CD4-positive, alpha-beta T cell (primary cell): ENCODE results near the gene TIGD3. TPM values are rescaled to one million over a fixed set of nuclear protein-coding genes. Genes with fewer than 3 reads are reported as not detected.

Experiments
- ATAC-seq: fragments of 200-7000 bp; cut with Tn5 transposase; one replicate; pipeline ENCODE4 v1.10.0; 2022; ENCODE audit warnings: mild to moderate bottlenecking; ENCODE audit not compliant: poor library complexity
- CTCF ChIA-PET: fragments of 350-600 bp; sonication (Branson Sonifier 250); formaldehyde crosslinking; loops from one replicate; lab custom pipeline; 2021; ENCODE audit warnings: antibody characterized with exemption, inconsistent platforms; lab: Charles Lee
- POLR2A ChIA-PET: fragments of 350-600 bp; sonication (Branson Sonifier 250); formaldehyde crosslinking; loops from one replicate; lab custom pipeline; 2021; ENCODE audit warnings: antibody characterized with exemption, inconsistent platforms; lab: Charles Lee
- DNase-seq, 14 experiments: peaks; one replicate each; pipeline ENCODE4 v3.0.0-alpha.2; 2013 to 2020; ENCODE audit warnings: mixed read lengths in 2 of 14
- H3K27ac ChIP-seq, 2 donors: one replicate each; pipeline versions ENCODE4 v1.5.1 to v1.7.0; 2013; ENCODE audit warnings: low read length in 2 of 2, low read depth in 1 of 2, mild to moderate bottlenecking in 1 of 2
- H3K27me3 ChIP-seq, 2 experiments: 1 replicate in 1 of 2; 2 replicates in 1 of 2; pipeline versions ENCODE4 v1.6.1 to v1.7.0; 2013; ENCODE audit warnings: low read length in 2 of 2, control low read depth in 1 of 2, mild to moderate bottlenecking in 1 of 2, moderate library complexity in 1 of 2; ENCODE audit not compliant: insufficient read depth in 2 of 2, control insufficient read depth in 1 of 2
- H3K36me3 ChIP-seq: one replicate; pipeline ENCODE4 v1.6.1; 2013; ENCODE audit warnings: low read length, control low read depth; ENCODE audit not compliant: insufficient read depth
- H3K4me1 ChIP-seq: one replicate; pipeline ENCODE4 v1.6.1; 2013; ENCODE audit warnings: low read length, control low read depth; ENCODE audit not compliant: insufficient read depth
- H3K4me3 ChIP-seq: one replicate; pipeline ENCODE4 v1.5.1; 2013; ENCODE audit warnings: mild to moderate bottlenecking, low read length, moderate library complexity
- H3K9me3 ChIP-seq, 2 experiments: 1 replicate in 1 of 2; 2 replicates in 1 of 2; pipeline versions ENCODE4 v1.6.1 to v1.7.0; 2013; ENCODE audit warnings: low read length in 2 of 2, mild to moderate bottlenecking in 2 of 2, control low read depth in 1 of 2, moderate library complexity in 1 of 2; ENCODE audit not compliant: control insufficient read depth in 1 of 2, insufficient read depth in 1 of 2
- H3K27ac Mint-ChIP-seq: one replicate; pipeline ENCODE4 v1.8.0; 2020; ENCODE audit warnings: mixed read lengths
- H3K27me3 Mint-ChIP-seq: one replicate; pipeline ENCODE4 v1.8.0; 2021; ENCODE audit warnings: mixed read lengths
- H3K36me3 Mint-ChIP-seq: one replicate; pipeline ENCODE4 v1.8.0; 2021; ENCODE audit warnings: low read depth, mixed read lengths
- H3K4me1 Mint-ChIP-seq: one replicate; pipeline ENCODE4 v1.8.0; 2021; ENCODE audit warnings: low read depth, mixed read lengths
- H3K4me3 Mint-ChIP-seq: one replicate; pipeline ENCODE4 v1.8.0; 2020; ENCODE audit warnings: mild to moderate bottlenecking, mixed read lengths
- H3K9me3 Mint-ChIP-seq: one replicate; pipeline ENCODE4 v1.8.0; 2020; ENCODE audit warnings: mixed read lengths
- intact Hi-C, 2 experiments: fragments of 100-400 bp; cut with DNase I in 1 of 2; cut with micrococcal nuclease in 1 of 2; formaldehyde crosslinking; loops; one replicate each; pipeline versions ENCODE4 v1.15.1 to v1.9.0; 2023 to 2025; cut with DNase I, micrococcal nuclease
- total RNA-seq, 174 experiments: library from RNA in 2 of 174; stranded (reverse) in 2 of 174; gene quantifications; one replicate each; pipeline ENCODE4 v1.2.3 and lab custom pipeline; 2021 to 2026
- TF ChIP-seq, protein P1 (sequence below): fragments of 200-600 bp; IDR thresholded peaks from one replicate; pipeline ENCODE4 v1.8.0; 2022; ENCODE audit warnings: antibody characterized with exemption, mild to moderate bottlenecking

The TIGD3 gene
- total RNA-seq, 2 experiments from 2014 or later = 0.73 to 0.85 TPM

DNA sequence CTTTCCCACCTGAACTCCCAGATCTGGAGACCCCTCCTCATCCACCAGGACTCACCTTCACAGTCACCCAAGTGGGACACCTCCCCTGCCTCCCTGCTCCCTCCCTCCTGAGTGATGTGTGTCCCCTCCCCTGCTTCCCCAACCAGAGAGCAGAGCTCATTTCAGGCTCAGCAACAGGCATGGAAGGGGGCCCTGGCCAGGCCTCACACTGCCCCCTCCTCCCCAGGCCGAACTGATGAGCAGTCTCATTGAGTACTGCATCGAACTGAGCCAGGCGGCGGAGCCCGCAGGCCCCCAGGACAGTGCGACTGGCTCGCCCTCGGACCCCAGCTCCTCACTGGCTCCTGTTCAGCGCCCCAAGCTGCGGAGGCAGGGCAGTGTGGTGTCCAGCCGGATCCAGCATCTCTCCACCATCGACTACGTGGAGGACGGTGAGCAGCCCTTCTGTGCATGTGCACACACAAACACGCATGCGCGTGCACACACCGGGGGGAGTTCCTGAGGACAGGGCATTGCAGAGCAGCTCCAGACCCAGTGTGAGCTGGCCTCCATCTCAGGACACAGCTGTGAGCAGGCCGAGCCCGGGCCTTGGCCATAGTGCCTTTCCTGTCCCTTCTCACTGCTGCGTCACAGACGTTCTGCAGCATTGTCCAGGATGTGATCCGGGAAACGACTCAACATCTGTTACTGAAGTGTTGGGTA lies 50.2 kb downstream of the TIGD3 start:
- Histone ChIP-seq H3K36me3 (peaks cover 61% of the 10 kb centered on the region), H3K9me3 (no peaks in the 10 kb centered on the region), H3K27me3 (no peaks in the 10 kb centered on the region), H3K27ac (no peak overlapping the region), H3K4me1 (peaks cover 9% of the 10 kb centered on the region), H3K4me3 (no peak overlapping the region)
- intact Hi-C loops = loop anchor here in 1 of 2 experiments (2.0 kb wide), 1 partner anchor 16 kb away; no protein-coding TSS in a partner anchor
- Mint-ChIP-seq H3K27ac (no peak overlapping the region), H3K4me3 (no peak overlapping the region), H3K36me3 (peaks cover 40% of the 10 kb centered on the region), H3K9me3 (no peaks in the 10 kb centered on the region), H3K4me1 (peaks cover 5% of the 10 kb centered on the region), H3K27me3 (no peaks in the 10 kb centered on the region)
- TF ChIP-seq, protein P1, sequence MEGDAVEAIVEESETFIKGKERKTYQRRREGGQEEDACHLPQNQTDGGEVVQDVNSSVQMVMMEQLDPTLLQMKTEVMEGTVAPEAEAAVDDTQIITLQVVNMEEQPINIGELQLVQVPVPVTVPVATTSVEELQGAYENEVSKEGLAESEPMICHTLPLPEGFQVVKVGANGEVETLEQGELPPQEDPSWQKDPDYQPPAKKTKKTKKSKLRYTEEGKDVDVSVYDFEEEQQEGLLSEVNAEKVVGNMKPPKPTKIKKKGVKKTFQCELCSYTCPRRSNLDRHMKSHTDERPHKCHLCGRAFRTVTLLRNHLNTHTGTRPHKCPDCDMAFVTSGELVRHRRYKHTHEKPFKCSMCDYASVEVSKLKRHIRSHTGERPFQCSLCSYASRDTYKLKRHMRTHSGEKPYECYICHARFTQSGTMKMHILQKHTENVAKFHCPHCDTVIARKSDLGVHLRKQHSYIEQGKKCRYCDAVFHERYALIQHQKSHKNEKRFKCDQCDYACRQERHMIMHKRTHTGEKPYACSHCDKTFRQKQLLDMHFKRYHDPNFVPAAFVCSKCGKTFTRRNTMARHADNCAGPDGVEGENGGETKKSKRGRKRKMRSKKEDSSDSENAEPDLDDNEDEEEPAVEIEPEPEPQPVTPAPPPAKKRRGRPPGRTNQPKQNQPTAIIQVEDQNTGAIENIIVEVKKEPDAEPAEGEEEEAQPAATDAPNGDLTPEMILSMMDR = no peak
- ChIA-PET CTCF (no interaction called here), POLR2A (no interaction called here)
- ATAC-seq (no peak), DNase-seq (no peak)

Other genes starting within 250 kb of the TIGD3 start
- gene TM7SF2, start 242.9 kb upstream of the TIGD3 start, total RNA-seq = 10 to 100 TPM; 20.0 to 20.4 TPM
- 1 to 10 TPM; 9.0 to 9.5 TPM for gene ZNHIT2, start 237.1 kb upstream of the TIGD3 start, total RNA-seq
- gene FAU, start 232.6 kb upstream of the TIGD3 start, total RNA-seq = 1,000 to 10,000 TPM; 1,937 to 1,976 TPM
- 10 to 100 TPM; 53.0 to 53.3 TPM for gene MRPL49, start 232.4 kb upstream of the TIGD3 start, total RNA-seq
- gene SYVN1, start 220.2 kb upstream of the TIGD3 start, total RNA-seq = 10 to 100 TPM; 89.1 to 96.8 TPM
- not detected for gene SPDYC, start 184.5 kb upstream of the TIGD3 start, total RNA-seq
- gene CAPN1, start 172.8 kb upstream of the TIGD3 start, total RNA-seq = 10 to 100 TPM; 80.3 to 83.2 TPM
- gene POLA2, start 92.8 kb upstream of the TIGD3 start, total RNA-seq = 10 to 100 TPM in 1 of 2 experiments, 1 to 10 TPM in 1; 9.6 to 10.6 TPM
- gene CDC42EP2, start 39.9 kb upstream of the TIGD3 start, total RNA-seq = under 1 TPM in 1 of 2 experiments, not detected in 1; 0.96 TPM
- gene DPF2, start 20.9 kb upstream of the TIGD3 start, total RNA-seq = 10 to 100 TPM; 50.3 to 60.1 TPM
- 10 to 100 TPM; 40.0 to 40.8 TPM for gene SLC25A45, start 27.9 kb downstream of the TIGD3 start, total RNA-seq
- gene FRMD8, start 31.9 kb downstream of the TIGD3 start, total RNA-seq = 10 to 100 TPM; 19.4 to 25.3 TPM
- gene NEAT1, start 68.0 kb downstream of the TIGD3 start, total RNA-seq = 100 to 1,000 TPM; 221 to 223 TPM
- over 10,000 TPM; 31,509 to 32,316 TPM for gene MALAT1, start 144.3 kb downstream of the TIGD3 start, total RNA-seq
- gene SCYL1, start 170.3 kb downstream of the TIGD3 start, total RNA-seq = 10 to 100 TPM; 57.4 to 60.7 TPM
- gene LTBP3, start 203.6 kb downstream of the TIGD3 start, total RNA-seq = 100 to 1,000 TPM; 236 to 238 TPM
- 10 to 100 TPM; 38.7 to 39.9 TPM for gene ZNRD2, start 215.7 kb downstream of the TIGD3 start, total RNA-seq
- 10 to 100 TPM; 23.3 to 27.3 TPM for gene FAM89B, start 217.8 kb downstream of the TIGD3 start, total RNA-seq
- 10 to 100 TPM; 82.6 to 88.5 TPM for gene EHBP1L1, start 221.3 kb downstream of the TIGD3 start, total RNA-seq
- 1 to 10 TPM; 4.9 to 5.0 TPM for gene KCNK7, start 241.0 kb downstream of the TIGD3 start, total RNA-seq